Measurements from ENCODE around the gene HIF3A.

GRCh38 chr19:46337487-46337886 lies 40.6 kb downstream of the HIF3A start:
- no peak for TF ChIP-seq POLR2A (IDR thresholded peaks at IDR 0.05)
- TF ChIP-seq CTCF (IDR thresholded peaks at IDR 0.05), result no peak
